ENCODE results near the gene KCNJ8. TPM values are rescaled to one million over a fixed set of nuclear protein-coding genes. Genes with fewer than 3 reads are reported as not detected.

KCNJ8 gene
- total RNA-seq, 1 donor from 2014 or later = 0.66 TPM

- Mint-ChIP-seq H3K36me3 (ENCODE audit: unreplicated experiment) (no peaks in the 10 kb centered on the region), H3K9me3 (ENCODE audit: unreplicated experiment) (no peaks in the 10 kb centered on the region), H3K4me3 (ENCODE audit: unreplicated experiment) (no peak overlapping the region), H3K27me3 (ENCODE audit: unreplicated experiment) (no peaks in the 10 kb centered on the region), H3K27ac (ENCODE audit: unreplicated experiment) (no peak overlapping the region), H3K4me1 (ENCODE audit: low read depth, unreplicated experiment) (no peaks in the 10 kb centered on the region)
- TF ChIP-seq CTCF (IDR thresholded peaks at IDR 0.05; ENCODE audit: partially characterized antibody, unreplicated experiment) = no peak
- no peak for DNase-seq
Observed at GRCh38 chr12:21780786-21781185, 6.3 kb upstream of the KCNJ8 start.

- Mint-ChIP-seq H3K4me1 (ENCODE audit: low read depth, unreplicated experiment) (peaks cover 4% of the 10 kb centered on the region), H3K36me3 (ENCODE audit: unreplicated experiment) (no peaks in the 10 kb centered on the region), H3K9me3 (ENCODE audit: unreplicated experiment) (no peaks in the 10 kb centered on the region), H3K27me3 (ENCODE audit: unreplicated experiment) (no peaks in the 10 kb centered on the region), H3K27ac (ENCODE audit: unreplicated experiment) (no peak overlapping the region), H3K4me3 (ENCODE audit: unreplicated experiment) (no peak overlapping the region)
- no peak for TF ChIP-seq CTCF (IDR thresholded peaks at IDR 0.05; ENCODE audit: partially characterized antibody, unreplicated experiment)
- DNase-seq = no peak
Observed at GRCh38 chr12:21776175-21776574, 1.7 kb upstream of the KCNJ8 start.

- Mint-ChIP-seq H3K9me3 (ENCODE audit: unreplicated experiment) (no peaks in the 10 kb centered on the region), H3K4me3 (ENCODE audit: unreplicated experiment) (peak overlapping the region; percentile 74), H3K27ac (ENCODE audit: unreplicated experiment) (no peak overlapping the region), H3K27me3 (ENCODE audit: unreplicated experiment) (no peaks in the 10 kb centered on the region), H3K36me3 (ENCODE audit: unreplicated experiment) (no peaks in the 10 kb centered on the region), H3K4me1 (ENCODE audit: low read depth, unreplicated experiment) (peaks cover 4% of the 10 kb centered on the region)
- TF ChIP-seq CTCF (IDR thresholded peaks at IDR 0.05; ENCODE audit: partially characterized antibody, unreplicated experiment) = no peak
- DNase-seq = no peak
Observed at GRCh38 chr12:21775133-21775820, 771 bp upstream of the KCNJ8 start.

- H3K27me3 Mint-ChIP-seq (ENCODE audit: unreplicated experiment) = no peaks in the 10 kb centered on the region
- peaks cover 4% of the 10 kb centered on the region for H3K4me1 Mint-ChIP-seq (ENCODE audit: low read depth, unreplicated experiment)
- TF ChIP-seq CTCF (IDR thresholded peaks at IDR 0.05; ENCODE audit: partially characterized antibody, unreplicated experiment) = no peak
Observed at GRCh38 chr12:21773806-21774205, 700 bp downstream of the KCNJ8 start.

GRCh38 chr12:21773263-21773741 is 1.2 kb downstream of the KCNJ8 start:
- DNase-seq = peak; percentile 63
- Mint-ChIP-seq H3K27me3 (ENCODE audit: unreplicated experiment) (no peaks in the 10 kb centered on the region), H3K36me3 (ENCODE audit: unreplicated experiment) (no peaks in the 10 kb centered on the region), H3K9me3 (ENCODE audit: unreplicated experiment) (no peaks in the 10 kb centered on the region), H3K4me3 (ENCODE audit: unreplicated experiment) (peak overlapping the region; percentile 82), H3K4me1 (ENCODE audit: low read depth, unreplicated experiment) (peaks cover 4% of the 10 kb centered on the region), H3K27ac (ENCODE audit: unreplicated experiment) (no peak overlapping the region)
- no peak for TF ChIP-seq CTCF (IDR thresholded peaks at IDR 0.05; ENCODE audit: partially characterized antibody, unreplicated experiment)

More at GRCh38 chr12:21773806-21774205, 700 bp downstream of the KCNJ8 start:
- H3K27ac Mint-ChIP-seq (ENCODE audit: unreplicated experiment) = no peak overlapping the region
- peak overlapping the region; percentile 82 for H3K4me3 Mint-ChIP-seq (ENCODE audit: unreplicated experiment)
- no peaks in the 10 kb centered on the region for H3K9me3 Mint-ChIP-seq (ENCODE audit: unreplicated experiment)
- no peaks in the 10 kb centered on the region for H3K36me3 Mint-ChIP-seq (ENCODE audit: unreplicated experiment)
- DNase-seq = no peak

Measured in glutamatergic neuron (in vitro differentiated cells).